ENCODE results near the gene MGME1. TPM values are rescaled to one million over a fixed set of nuclear protein-coding genes. Genes with fewer than 3 reads are reported as not detected.

The MGME1 gene
- total RNA-seq, 6 experiments from 2014 or later = 12.7 to 19.2 (median 17.9) TPM

- Mint-ChIP-seq H3K9me3 (no peaks in the 10 kb centered on the region), H3K4me3 (peak overlapping the region; percentile 91), H3K27ac (peak overlapping the region; percentile 90), H3K36me3 (ENCODE audit: low read depth) (peaks cover 33% of the 10 kb centered on the region), H3K27me3 (ENCODE audit: insufficient read depth) (peaks cover 2% of the 10 kb centered on the region; the same call in 1 of the 2 replicates), H3K4me1 (ENCODE audit: low read depth) (peaks cover 52% of the 10 kb centered on the region)
- DNase-seq = peak; percentile 51
- TF ChIP-seq, protein P1, sequence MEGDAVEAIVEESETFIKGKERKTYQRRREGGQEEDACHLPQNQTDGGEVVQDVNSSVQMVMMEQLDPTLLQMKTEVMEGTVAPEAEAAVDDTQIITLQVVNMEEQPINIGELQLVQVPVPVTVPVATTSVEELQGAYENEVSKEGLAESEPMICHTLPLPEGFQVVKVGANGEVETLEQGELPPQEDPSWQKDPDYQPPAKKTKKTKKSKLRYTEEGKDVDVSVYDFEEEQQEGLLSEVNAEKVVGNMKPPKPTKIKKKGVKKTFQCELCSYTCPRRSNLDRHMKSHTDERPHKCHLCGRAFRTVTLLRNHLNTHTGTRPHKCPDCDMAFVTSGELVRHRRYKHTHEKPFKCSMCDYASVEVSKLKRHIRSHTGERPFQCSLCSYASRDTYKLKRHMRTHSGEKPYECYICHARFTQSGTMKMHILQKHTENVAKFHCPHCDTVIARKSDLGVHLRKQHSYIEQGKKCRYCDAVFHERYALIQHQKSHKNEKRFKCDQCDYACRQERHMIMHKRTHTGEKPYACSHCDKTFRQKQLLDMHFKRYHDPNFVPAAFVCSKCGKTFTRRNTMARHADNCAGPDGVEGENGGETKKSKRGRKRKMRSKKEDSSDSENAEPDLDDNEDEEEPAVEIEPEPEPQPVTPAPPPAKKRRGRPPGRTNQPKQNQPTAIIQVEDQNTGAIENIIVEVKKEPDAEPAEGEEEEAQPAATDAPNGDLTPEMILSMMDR (IDR thresholded peaks at IDR 0.05) = no peak
Observed at GRCh38 chr20:17971300-17972013, 2.6 kb downstream of the MGME1 start.

- no peak for DNase-seq
- peak overlapping the region; percentile 90 for H3K27ac Mint-ChIP-seq
- peaks cover 2% of the 10 kb centered on the region; the same call in 1 of the 2 replicates for H3K27me3 Mint-ChIP-seq (ENCODE audit: insufficient read depth)
- no peaks in the 10 kb centered on the region for H3K9me3 Mint-ChIP-seq
- H3K4me1 Mint-ChIP-seq (ENCODE audit: low read depth) = peaks cover 47% of the 10 kb centered on the region
- H3K36me3 Mint-ChIP-seq (ENCODE audit: low read depth) = peaks cover 29% of the 10 kb centered on the region
- H3K4me3 Mint-ChIP-seq = peak overlapping the region; percentile 91
- TF ChIP-seq, protein P1 (IDR thresholded peaks at IDR 0.05) = no peak
Observed at GRCh38 chr20:17972121-17972520, 3.3 kb downstream of the MGME1 start.

DNA sequence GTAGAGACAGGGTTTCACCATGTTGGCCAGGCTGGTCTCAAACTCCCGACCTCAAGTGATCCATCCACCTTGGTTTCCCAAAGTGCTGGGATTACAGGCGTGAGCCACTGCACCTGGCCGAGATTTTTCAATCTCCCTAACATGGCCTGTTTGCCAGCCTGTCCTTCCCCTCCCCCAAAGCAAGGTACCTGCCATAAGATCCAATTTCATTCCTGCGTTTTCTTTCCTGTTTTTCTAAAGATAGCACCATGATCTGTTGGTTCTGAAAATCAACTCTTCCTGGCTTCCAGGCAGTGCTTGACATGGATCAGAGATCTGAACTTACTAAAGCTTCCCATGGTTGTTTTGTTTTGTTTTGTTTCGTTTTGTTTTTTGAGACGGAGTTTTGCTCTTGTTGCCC, 7.5 kb downstream of the MGME1 start:
- no peak for DNase-seq
- TF ChIP-seq, protein P1 (IDR thresholded peaks at IDR 0.05) = no peak
- H3K9me3 Mint-ChIP-seq = no peaks in the 10 kb centered on the region
- peaks cover 20% of the 10 kb centered on the region; the same call in 1 of the 2 replicates for H3K36me3 Mint-ChIP-seq (ENCODE audit: low read depth)
- H3K4me3 Mint-ChIP-seq = no peak overlapping the region
- peaks cover 2% of the 10 kb centered on the region; the same call in 1 of the 2 replicates for H3K27me3 Mint-ChIP-seq (ENCODE audit: insufficient read depth)
- H3K4me1 Mint-ChIP-seq (ENCODE audit: low read depth) = peaks cover 29% of the 10 kb centered on the region
- H3K27ac Mint-ChIP-seq = no peak overlapping the region

DNA sequence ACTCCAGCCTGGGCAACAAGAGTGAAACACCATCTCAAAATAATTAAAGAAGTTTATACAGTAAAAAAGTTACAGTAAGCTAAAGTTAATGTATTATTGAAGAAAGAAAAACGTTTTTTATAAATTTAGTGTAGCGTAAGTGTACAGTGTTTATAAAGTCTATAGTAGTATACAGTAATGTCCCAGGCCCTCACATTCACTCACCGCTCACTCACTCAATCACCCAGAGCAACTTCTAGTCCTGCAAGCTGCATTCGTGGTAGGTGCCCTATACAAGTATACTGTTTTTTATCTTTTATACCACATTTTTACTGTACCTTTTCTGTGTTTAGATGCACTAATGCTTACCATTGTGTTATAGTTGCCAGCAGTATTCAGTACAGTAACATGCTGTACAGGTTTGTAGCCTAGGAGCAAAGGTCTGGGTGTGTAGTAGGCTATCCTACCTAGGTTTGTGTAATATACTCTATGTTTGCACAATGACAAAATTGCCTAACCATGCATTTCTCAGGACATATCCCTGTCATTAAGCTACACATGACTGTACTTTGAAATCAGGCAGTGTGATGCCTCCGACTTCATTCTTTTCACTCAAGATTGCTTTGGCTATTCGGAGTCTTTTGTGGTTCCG, 16.7 kb downstream of the MGME1 start:
- TF ChIP-seq, protein P1 (IDR thresholded peaks at IDR 0.05) = no peak
- Mint-ChIP-seq H3K36me3 (ENCODE audit: low read depth) (no peaks in the 10 kb centered on the region; the same call in 1 of the 2 replicates), H3K4me3 (no peak overlapping the region), H3K4me1 (ENCODE audit: low read depth) (no peaks in the 10 kb centered on the region), H3K9me3 (no peaks in the 10 kb centered on the region), H3K27me3 (ENCODE audit: insufficient read depth) (no peaks in the 10 kb centered on the region), H3K27ac (no peak overlapping the region)
- DNase-seq = no peak

DNA sequence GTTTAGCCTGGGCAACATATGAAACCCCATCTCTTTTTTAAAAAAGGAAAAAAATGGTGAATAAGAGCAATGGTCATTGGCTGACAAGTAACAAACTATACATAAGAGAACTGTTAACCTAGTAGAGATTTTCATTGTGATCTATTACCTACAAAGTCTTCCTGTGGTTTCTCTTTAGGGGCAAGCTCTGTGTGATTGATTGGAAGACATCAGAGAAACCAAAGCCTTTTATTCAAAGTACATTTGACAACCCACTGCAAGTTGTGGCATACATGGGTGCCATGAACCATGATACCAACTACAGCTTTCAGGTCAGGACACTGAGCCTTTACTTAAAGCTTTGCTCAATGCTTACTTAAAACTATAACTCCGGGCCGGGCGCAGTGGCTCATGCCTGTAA, 19.2 kb downstream of the MGME1 start:
- H3K4me3 Mint-ChIP-seq = no peak overlapping the region
- no peaks in the 10 kb centered on the region; the same call in 1 of the 2 replicates for H3K36me3 Mint-ChIP-seq (ENCODE audit: low read depth)
- DNase-seq = no peak
- no peak overlapping the region for H3K27ac Mint-ChIP-seq
- no peaks in the 10 kb centered on the region for H3K9me3 Mint-ChIP-seq
- TF ChIP-seq, protein P1 (IDR thresholded peaks at IDR 0.05) = no peak
- H3K27me3 Mint-ChIP-seq (ENCODE audit: insufficient read depth) = no peaks in the 10 kb centered on the region
- peaks cover 10% of the 10 kb centered on the region for H3K4me1 Mint-ChIP-seq (ENCODE audit: low read depth)

All from HFFc6 (cell line).